Activated naive CD8-positive, alpha-beta T cell treated with anti-CD3 and anti-CD28 coated beads, Interleukin-2, amount 10 ng/mL, durations not matched to agents 7 days and 5 days (primary cell): Measurements from ENCODE around the gene ADGRG6. TPM values are rescaled to one million over a fixed set of nuclear protein-coding genes. Genes with fewer than 3 reads are reported as not detected.
"Not testable (repeated sequence)": the region's sequence is repeated elsewhere in the genome, so short reads cannot be mapped to it uniquely, and the experiment has no call there.

ENCODE experiments used
- ATAC-seq: fragments of 150-1000 bp; cut with Tn5 transposase; one replicate; pipeline ENCODE4 v1.10.0; 2021; ENCODE audit warnings: low read depth, moderate library complexity
- POLR2A ChIA-PET: fragments of 350-600 bp; sonication (Branson Sonifier 250); formaldehyde crosslinking; loops from one replicate; lab custom pipeline; 2021; ENCODE audit warnings: antibody characterized with exemption; lab: Charles Lee
- DNase-seq: peaks from one replicate; pipeline ENCODE4 v3.0.0; 2021
- H3K27ac Mint-ChIP-seq: one replicate; pipeline ENCODE4 v1.8.0; 2022; ENCODE audit warnings: mild to moderate bottlenecking, mixed read lengths
- H3K27me3 Mint-ChIP-seq: one replicate; pipeline ENCODE4 v1.8.0; 2022; ENCODE audit warnings: mild to moderate bottlenecking, moderate library complexity, mixed read lengths
- H3K36me3 Mint-ChIP-seq: one replicate; pipeline ENCODE4 v1.8.0; 2021; ENCODE audit warnings: mild to moderate bottlenecking, mixed read lengths
- H3K4me1 Mint-ChIP-seq: one replicate; pipeline ENCODE4 v1.8.0; 2021; ENCODE audit warnings: mixed read lengths
- H3K4me3 Mint-ChIP-seq: one replicate; pipeline ENCODE4 v1.8.0; 2022; ENCODE audit warnings: mild to moderate bottlenecking, moderate library complexity, mixed read lengths
- H3K9me3 Mint-ChIP-seq: one replicate; pipeline ENCODE4 v1.8.0; 2021; ENCODE audit warnings: mixed read lengths
- total RNA-seq, 2 experiments: library from RNA; stranded (reverse); gene quantifications; one replicate each; pipeline ENCODE4 v1.2.3, GENCODE V29; 2021

ADGRG6 gene
- total RNA-seq, 2 experiments from 2014 or later, result 0.91 to 1.2 TPM

GRCh38 chr6:142454196-142454595 lies 152.4 kb downstream of the ADGRG6 start:
- H3K4me3 Mint-ChIP-seq, H3K9me3 Mint-ChIP-seq, H3K4me1 Mint-ChIP-seq, DNase-seq, ATAC-seq, POLR2A ChIA-PET, H3K27me3 Mint-ChIP-seq, H3K36me3 Mint-ChIP-seq, H3K27ac Mint-ChIP-seq: not testable (repeated sequence)

GRCh38 chr6:142454848-142455247 lies 153.0 kb downstream of the ADGRG6 start:
- H3K27ac Mint-ChIP-seq, H3K9me3 Mint-ChIP-seq, H3K4me1 Mint-ChIP-seq, H3K36me3 Mint-ChIP-seq, POLR2A ChIA-PET, H3K4me3 Mint-ChIP-seq, H3K27me3 Mint-ChIP-seq, ATAC-seq, DNase-seq: not testable (repeated sequence)

- H3K4me1 Mint-ChIP-seq, result no peaks in the 10 kb centered on the region
- H3K4me3 Mint-ChIP-seq, result no peak overlapping the region
- H3K9me3 Mint-ChIP-seq, result peaks cover under 1% of the 10 kb centered on the region
- POLR2A ChIA-PET, result no interaction called here
- no peaks in the 10 kb centered on the region for H3K36me3 Mint-ChIP-seq
- ATAC-seq, result no peak
- no peak for DNase-seq
- no peak overlapping the region for H3K27ac Mint-ChIP-seq
- no peaks in the 10 kb centered on the region for H3K27me3 Mint-ChIP-seq
Observed at GRCh38 chr6:142455957-142456589, 154.3 kb downstream of the ADGRG6 start.

- Mint-ChIP-seq H3K27me3 (no peaks in the 10 kb centered on the region), H3K9me3 (peaks cover 8% of the 10 kb centered on the region), H3K36me3 (peaks cover 5% of the 10 kb centered on the region), H3K4me3 (no peak overlapping the region), H3K4me1 (no peaks in the 10 kb centered on the region), H3K27ac (no peak overlapping the region)
- POLR2A ChIA-PET, result no interaction called here
- ATAC-seq (no peak), DNase-seq (no peak)
Observed at GRCh38 chr6:142457638-142458406, 156.0 kb downstream of the ADGRG6 start.

- Mint-ChIP-seq H3K9me3 (peaks cover 11% of the 10 kb centered on the region), H3K4me1 (no peaks in the 10 kb centered on the region), H3K27me3 (no peaks in the 10 kb centered on the region), H3K4me3 (no peak overlapping the region), H3K27ac (no peak overlapping the region), H3K36me3 (peaks cover 5% of the 10 kb centered on the region)
- ATAC-seq (no peak), DNase-seq (no peak)
- POLR2A ChIA-PET, result no interaction called here
Observed at GRCh38 chr6:142458836-142459235, 157.0 kb downstream of the ADGRG6 start.

- ATAC-seq, result no peak
- H3K27ac Mint-ChIP-seq, result no peak overlapping the region
- no peaks in the 10 kb centered on the region for H3K27me3 Mint-ChIP-seq
- DNase-seq, result no peak
- H3K4me1 Mint-ChIP-seq, result no peaks in the 10 kb centered on the region
- H3K4me3 Mint-ChIP-seq, result no peak overlapping the region
- H3K36me3 Mint-ChIP-seq, result peaks cover 5% of the 10 kb centered on the region
- peaks cover 11% of the 10 kb centered on the region for H3K9me3 Mint-ChIP-seq
- POLR2A ChIA-PET, result no interaction called here
Observed at GRCh38 chr6:142459271-142459670, 157.5 kb downstream of the ADGRG6 start.

- peaks cover 11% of the 10 kb centered on the region for H3K9me3 Mint-ChIP-seq
- DNase-seq (no peak), ATAC-seq (no peak)
- H3K4me3 Mint-ChIP-seq, result no peak overlapping the region
- no peaks in the 10 kb centered on the region for H3K4me1 Mint-ChIP-seq
- no peaks in the 10 kb centered on the region for H3K27me3 Mint-ChIP-seq
- H3K36me3 Mint-ChIP-seq, result peaks cover 5% of the 10 kb centered on the region
- POLR2A ChIA-PET, result no interaction called here
- H3K27ac Mint-ChIP-seq, result no peak overlapping the region
Observed at GRCh38 chr6:142462260-142462659, 160.5 kb downstream of the ADGRG6 start.

GRCh38 chr6:142463988-142464387 lies 162.2 kb downstream of the ADGRG6 start:
- H3K27me3 Mint-ChIP-seq, result no peaks in the 10 kb centered on the region
- no peaks in the 10 kb centered on the region for H3K4me1 Mint-ChIP-seq
- DNase-seq (no peak), ATAC-seq (no peak)
- no peak overlapping the region for H3K4me3 Mint-ChIP-seq
- H3K9me3 Mint-ChIP-seq, result peaks cover 11% of the 10 kb centered on the region
- no peak overlapping the region for H3K27ac Mint-ChIP-seq
- POLR2A ChIA-PET, result no interaction called here
- peaks cover 5% of the 10 kb centered on the region for H3K36me3 Mint-ChIP-seq

GRCh38 chr6:142469220-142469619 lies 167.4 kb downstream of the ADGRG6 start:
- H3K9me3 Mint-ChIP-seq, result peaks cover 1% of the 10 kb centered on the region
- no peaks in the 10 kb centered on the region for H3K36me3 Mint-ChIP-seq
- no peak overlapping the region for H3K4me3 Mint-ChIP-seq
- POLR2A ChIA-PET, result no interaction called here
- no peak overlapping the region for H3K27ac Mint-ChIP-seq
- DNase-seq, result no peak
- ATAC-seq, result no peak
- H3K27me3 Mint-ChIP-seq, result no peaks in the 10 kb centered on the region
- H3K4me1 Mint-ChIP-seq, result peaks cover 3% of the 10 kb centered on the region

GRCh38 chr6:142470421-142470820 lies 168.6 kb downstream of the ADGRG6 start:
- no peaks in the 10 kb centered on the region for H3K36me3 Mint-ChIP-seq
- peaks cover 8% of the 10 kb centered on the region for H3K4me1 Mint-ChIP-seq
- no peak for DNase-seq
- peaks cover 1% of the 10 kb centered on the region for H3K9me3 Mint-ChIP-seq
- no peak overlapping the region for H3K27ac Mint-ChIP-seq
- ATAC-seq, result no peak
- no peaks in the 10 kb centered on the region for H3K27me3 Mint-ChIP-seq
- POLR2A ChIA-PET, result no interaction called here
- H3K4me3 Mint-ChIP-seq, result no peak overlapping the region

- DNase-seq (no peak), ATAC-seq (no peak)
- H3K4me1 Mint-ChIP-seq, result peaks cover 16% of the 10 kb centered on the region
- POLR2A ChIA-PET, result interaction anchor here (0.7 kb wide), 2 partner anchors 458 to 779 kb away, joined by 3 to 4 read pairs; no protein-coding TSS in a partner anchor
- H3K9me3 Mint-ChIP-seq, result peaks cover 3% of the 10 kb centered on the region
- H3K36me3 Mint-ChIP-seq, result peaks cover 1% of the 10 kb centered on the region
- no peak overlapping the region for H3K27ac Mint-ChIP-seq
- no peaks in the 10 kb centered on the region for H3K27me3 Mint-ChIP-seq
- H3K4me3 Mint-ChIP-seq, result no peak overlapping the region
Observed at GRCh38 chr6:142474531-142475289, 172.9 kb downstream of the ADGRG6 start.

- peaks cover 3% of the 10 kb centered on the region for H3K9me3 Mint-ChIP-seq
- DNase-seq (no peak), ATAC-seq (no peak)
- no peaks in the 10 kb centered on the region for H3K27me3 Mint-ChIP-seq
- POLR2A ChIA-PET, result no interaction called here
- H3K27ac Mint-ChIP-seq, result no peak overlapping the region
- H3K36me3 Mint-ChIP-seq, result peaks cover 1% of the 10 kb centered on the region
- H3K4me1 Mint-ChIP-seq, result peaks cover 15% of the 10 kb centered on the region
- H3K4me3 Mint-ChIP-seq, result no peak overlapping the region
Observed at GRCh38 chr6:142476452-142476851, 174.6 kb downstream of the ADGRG6 start.

- H3K4me3 Mint-ChIP-seq, result no peak overlapping the region
- ATAC-seq (peak; percentile 22), DNase-seq (no peak)
- H3K4me1 Mint-ChIP-seq, result peaks cover 15% of the 10 kb centered on the region
- POLR2A ChIA-PET, result no interaction called here
- no peak overlapping the region for H3K27ac Mint-ChIP-seq
- peaks cover 1% of the 10 kb centered on the region for H3K36me3 Mint-ChIP-seq
- H3K9me3 Mint-ChIP-seq, result peaks cover 3% of the 10 kb centered on the region
- no peaks in the 10 kb centered on the region for H3K27me3 Mint-ChIP-seq
Observed at GRCh38 chr6:142478117-142478516, 176.3 kb downstream of the ADGRG6 start.
